ENCODE measurements around the gene FERMT3.

DNA sequence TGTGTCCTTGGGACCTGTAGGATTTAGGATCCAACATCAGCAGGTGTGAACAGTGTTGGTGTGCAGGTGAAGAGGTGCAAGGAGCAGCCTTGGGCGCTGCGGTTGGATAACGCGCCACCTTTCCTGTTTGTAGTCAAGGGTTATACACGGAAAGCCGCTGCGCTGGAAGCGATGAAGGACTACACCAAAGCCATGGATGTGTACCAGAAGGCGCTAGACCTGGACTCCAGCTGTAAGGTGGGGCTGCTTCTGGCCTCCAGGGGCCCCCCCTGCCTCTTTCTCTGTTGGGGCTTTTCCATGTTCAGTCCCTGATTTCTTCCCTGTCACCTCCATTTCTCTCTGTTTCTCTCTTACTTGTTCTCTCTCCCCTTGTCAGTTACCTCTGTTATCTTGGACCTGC, 3.5 kb upstream of the FERMT3 start:
- no peak for TF ChIP-seq CTCF (conservative IDR thresholded peaks at IDR 0.05 in 1 of 2, IDR thresholded peaks at IDR 0.05 in 1 of 2; ENCODE audit: low read depth in 1 of 2, low read length in 2 of 2)
- TF ChIP-seq EZH2 (IDR thresholded peaks at IDR 0.05; ENCODE audit: low read length, missing control alignments), result no peak

All from fibroblast of lung (primary cell).